ENCODE data around the gene SIPA1L2.

The SIPA1L2 gene

DNA sequence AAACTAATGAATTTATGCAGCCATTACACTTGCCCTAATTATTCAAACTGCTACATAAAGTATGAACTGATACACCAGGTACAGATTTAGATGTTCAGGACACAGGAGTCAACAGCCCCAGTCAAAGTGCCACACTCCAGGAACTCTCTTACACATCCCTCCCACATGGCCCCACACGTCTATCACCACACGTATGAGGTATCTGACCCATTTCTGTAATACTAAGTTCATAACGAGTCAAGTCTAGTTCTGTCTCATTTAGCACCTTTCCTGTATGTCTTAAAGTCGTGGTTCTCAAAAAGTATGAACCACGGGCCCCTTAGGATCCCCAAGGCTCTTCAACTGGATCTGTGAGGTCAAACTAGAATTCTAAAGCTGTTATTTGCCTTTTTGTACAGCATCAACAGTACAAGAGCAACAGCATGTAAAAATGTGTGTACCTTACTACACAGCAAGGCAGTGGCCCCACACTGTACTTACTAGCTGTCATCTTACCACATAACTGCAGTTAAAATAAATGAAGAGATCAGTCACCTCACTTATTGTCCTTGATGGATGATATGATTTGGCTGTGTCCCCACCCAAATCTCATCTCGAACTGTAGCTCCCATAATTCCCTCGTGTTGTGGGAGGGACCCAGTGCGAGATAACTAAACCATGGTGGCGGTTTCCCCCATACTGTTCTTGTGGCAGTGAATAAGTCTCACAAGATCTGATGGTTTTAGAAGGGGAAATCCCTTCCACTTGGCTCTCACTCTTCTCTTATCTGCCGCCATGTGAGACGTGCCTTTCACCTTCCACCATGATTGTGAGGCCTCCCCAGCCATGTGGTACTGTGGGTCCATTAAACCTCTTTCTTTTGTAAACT, 42.6 kb downstream of the SIPA1L2 start:
- no peak for DNase-seq

DNA sequence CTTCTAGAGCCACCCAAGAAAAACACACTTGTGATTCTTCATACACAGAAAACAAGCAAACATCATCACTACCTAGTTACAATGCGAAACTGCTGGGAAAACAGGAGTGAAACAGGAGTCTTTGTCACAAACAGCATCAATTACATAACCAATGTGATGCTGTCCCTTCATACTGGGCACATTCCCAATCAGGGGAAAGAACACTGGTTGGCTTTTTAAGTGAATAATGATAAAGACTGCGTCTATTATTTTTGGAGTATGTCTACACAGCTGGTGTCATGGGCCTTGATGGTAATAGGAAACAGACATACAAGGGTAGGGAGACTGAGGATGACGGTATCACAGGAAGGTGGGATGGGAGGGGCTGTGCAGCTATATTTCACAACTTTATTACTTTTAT, 43.3 kb downstream of the SIPA1L2 start:
- no peak for DNase-seq

DNA sequence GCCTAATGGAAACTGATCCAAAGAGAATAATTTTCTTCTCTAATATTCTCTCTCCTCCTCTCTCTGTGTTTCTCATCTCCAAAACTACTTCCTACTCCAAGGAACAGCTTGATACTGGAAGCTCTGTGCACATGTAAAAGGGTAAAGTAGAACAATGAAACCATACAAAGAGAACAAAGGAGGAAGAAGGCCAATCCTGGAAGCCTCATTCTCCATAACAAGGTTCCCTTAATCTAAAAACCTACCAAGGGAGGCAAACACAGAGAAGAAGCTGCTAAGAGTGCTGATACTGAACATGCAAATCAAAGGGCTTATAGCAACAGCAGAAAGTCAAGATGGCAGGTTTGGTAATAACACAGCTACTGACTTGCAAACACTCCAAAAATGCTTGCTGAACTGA, 44.4 kb downstream of the SIPA1L2 start:
- no peak for DNase-seq

DNA sequence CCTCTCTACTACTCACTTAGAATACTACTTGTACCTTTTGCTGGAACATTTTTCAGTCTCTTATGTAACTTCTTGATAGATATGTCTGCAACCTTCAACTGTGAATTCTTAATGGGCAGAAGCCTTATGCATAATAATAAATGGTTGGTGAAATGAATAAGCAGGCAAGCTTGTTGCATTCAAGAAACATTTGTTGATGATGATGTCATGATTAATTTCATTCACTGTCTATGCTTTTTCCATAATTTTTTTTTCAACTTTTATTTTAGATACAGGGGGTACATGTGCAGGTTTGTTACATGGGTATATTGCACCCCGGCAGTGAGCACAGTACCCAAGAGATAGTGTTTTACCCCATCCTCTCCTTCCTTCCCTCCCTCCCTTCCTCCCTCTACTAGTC, 48.0 kb downstream of the SIPA1L2 start:
- no peak for DNase-seq

Measured in NCI-H510A treated with DMSO at 0.1 percent for 48 hours (cell line).